Right lobe of liver (tissue), 6 donors: ENCODE measurements around the gene FANCG. TPM values are rescaled to one million over a fixed set of nuclear protein-coding genes. Genes with fewer than 3 reads are reported as not detected.

ENCODE experiments used
- ATAC-seq, 4 donors: fragments of 200-7000 bp; cut with Tn5 transposase; one replicate each; pipeline ENCODE4 v1.9.1; 2020; ENCODE audit warnings: mild to moderate bottlenecking in 4 of 4, moderate library complexity in 4 of 4
- DNase-seq, 3 donors: peaks; one replicate each; pipeline ENCODE4 v3.0.0-alpha.2; 2020
- H3K27ac ChIP-seq, 3 donors: fragments of 200-600 bp; one replicate each; pipeline ENCODE4 v1.8.0; 2022
- H3K27me3 ChIP-seq, 2 donors: fragments of 200-600 bp; one replicate each; pipeline ENCODE4 v1.8.0; 2022
- H3K36me3 ChIP-seq, 4 donors: fragments of 200-600 bp; sonication (generic) in 1 of 4; one replicate each; pipeline versions ENCODE4 v1.5.1 to v1.8.0; 2017 to 2022; ENCODE audit warnings: control low read depth in 1 of 4
- H3K4me1 ChIP-seq, 4 donors: fragments of 200-600 bp; sonication (generic) in 1 of 4; one replicate each; pipeline versions ENCODE4 v1.5.1 to v1.8.0; 2017 to 2022; ENCODE audit warnings: control low read depth in 1 of 4
- H3K4me3 ChIP-seq, 3 donors: fragments of 200-600 bp; one replicate each; pipeline ENCODE4 v1.8.0; 2022
- H3K9me3 ChIP-seq, 4 donors: fragments of 200-600 bp; sonication (generic) in 1 of 4; one replicate each; pipeline versions ENCODE4 v1.5.1 to v1.8.0; 2017 to 2022; ENCODE audit warnings: control low read depth in 1 of 4
- CTCF ChIP-seq, 4 donors: fragments of 200-600 bp in 3 of 4; fragments of 450-650 bp in 1 of 4; IDR thresholded peaks; one replicate each; pipeline versions ENCODE4 v1.5.1 to v1.8.0; 2016 to 2022; ENCODE audit warnings: antibody characterized with exemption in 4 of 4, mild to moderate bottlenecking in 2 of 4
- POLR2A ChIP-seq: fragments of 450-650 bp; IDR thresholded peaks from one replicate; pipeline ENCODE4 v1.6.1; 2017; ENCODE audit warnings: antibody characterized with exemption, mild to moderate bottlenecking
- WGBS: methylation state at CpG from one replicate; pipeline ENCODE4 v1.1.6; 2018; ENCODE audit warnings: low coverage, low lambda C conversion rate; ENCODE audit not compliant: insufficient coverage; ENCODE audit errors: missing lambda C conversion rate; 5-methylcytosine and 5-hydroxymethylcytosine counted together
- intact Hi-C, 2 donors: fragments of 100-400 bp; cut with DNase I; formaldehyde crosslinking; loops; one replicate each; pipeline versions ENCODE4 v1.11.2 to v1.14.1; 2022
- long read RNA-seq: library from polyadenylated mRNA; unstranded; transcript quantifications from one replicate; pipeline ENCODE4 v2.0.0, GENCODE V29; 2019
- total RNA-seq, 6 experiments: library from RNA; depleted of rRNA in 2 of 6; stranded (reverse); fragments of >200 nt in 2 of 6; fragmentation: NEBNext Ultra II Directional in 3 of 6; extraction: Animal tissue kit (Norgen Biotek cat#: 25700) in 3 of 6; gene quantifications; one replicate each; pipeline versions ENCODE4 v1.1.0 to v1.2.4, GENCODE V29; 2016 to 2023
- donor health status: DM: no; HTN: yes; CAD: no.
- donor health status: DM: no; HTN: no; CAD: no.
- donor health status: DM: no; HTN: no; CAD: no.
- donor health status: DM: no; HTN: yes; CAD: no.
- donor health status: DM: no; HTN: yes; CAD: no.

FANCG gene
- 1 to 10 TPM; 2.9 to 7.1 (median 4.2) TPM for total RNA-seq
- long read RNA-seq, result 0 reads

- intact Hi-C loops, result no loop called here
- H3K4me3 ChIP-seq, result peak within 1 kb of the TSS; percentile 61 to 92 (median 79)
- no peaks in the 10 kb centered on the region for H3K9me3 ChIP-seq
- H3K36me3 ChIP-seq, result no peaks in the 10 kb centered on the region
- ATAC-seq (peak; percentile 97 to 99 (median 98)), DNase-seq (peak; percentile 93 to 95 (median 94))
- WGBS, result under 1% methylated on average over 23 of the region's 67 CpGs
- H3K4me1 ChIP-seq, result peaks cover 0 to 7% (median 0%) of the 10 kb centered on the region in 4 donors
- no peaks in the 10 kb centered on the region for H3K27me3 ChIP-seq
- TF ChIP-seq CTCF (IDR thresholded peaks at IDR 0.05) (no peak), POLR2A (peak; percentile 32)
- H3K27ac ChIP-seq, result peak within 1 kb of the TSS in 2 of 3 donors; percentile 52 to 60
Measured at GRCh38 chr9:35079426-35080341, at the start of gene FANCG. FANCG (minus strand) TSS chr9:35079942; CDS start chr9:35079524, 418 bp downstream.

GRCh38 chr9:35116898-35117551, 37.3 kb upstream of the FANCG start:
- H3K27ac ChIP-seq, result peak overlapping the region; percentile 43 to 85 (median 73)
- DNase-seq, result peak; percentile 91 to 94 (median 92)
- 13% methylated on average over 25 of the region's 30 CpGs for WGBS
- no peaks in the 10 kb centered on the region for H3K27me3 ChIP-seq
- ATAC-seq, result peak; percentile 72 to 78 (median 74)
- H3K9me3 ChIP-seq, result no peaks in the 10 kb centered on the region
- H3K4me1 ChIP-seq, result peaks cover 0 to 25% (median 8%) of the 10 kb centered on the region in 4 donors
- no peaks in the 10 kb centered on the region for H3K36me3 ChIP-seq
- TF ChIP-seq CTCF (IDR thresholded peaks at IDR 0.05) (peak; percentile 90 to 98 (median 96)), POLR2A (no peak)
- peak overlapping the region; percentile 47 to 64 (median 60) for H3K4me3 ChIP-seq
- intact Hi-C loops, result loop anchor here (5.0 to 10.0 kb wide), 2 partner anchors 140 to 148 kb away; no protein-coding TSS in a partner anchor

GRCh38 chr9:35116539-35116897, 36.8 kb upstream of the FANCG start:
- H3K36me3 ChIP-seq, result no peaks in the 10 kb centered on the region
- DNase-seq, result no peak
- peaks cover 0 to 28% (median 10%) of the 10 kb centered on the region in 4 donors for H3K4me1 ChIP-seq
- 0% methylated on average over 7 of the region's 12 CpGs for WGBS
- peak overlapping the region; percentile 47 to 64 (median 60) for H3K4me3 ChIP-seq
- H3K9me3 ChIP-seq, result no peaks in the 10 kb centered on the region
- intact Hi-C loops, result loop anchor here (5.0 to 10.0 kb wide), 2 partner anchors 141 to 148 kb away; no protein-coding TSS in a partner anchor
- no peaks in the 10 kb centered on the region for H3K27me3 ChIP-seq
- peak in 1 of 4 donors; percentile 0 for ATAC-seq
- peak overlapping the region; percentile 6 to 73 (median 48) for H3K27ac ChIP-seq
- TF ChIP-seq POLR2A (peak; percentile 3), CTCF (IDR thresholded peaks at IDR 0.05) (no peak)

- peak; percentile 64 to 82 (median 74) for ATAC-seq
- peak; percentile 59 for TF ChIP-seq POLR2A
- TF ChIP-seq CTCF (IDR thresholded peaks at IDR 0.05), result no peak
- Histone ChIP-seq H3K4me1 (peaks cover 0 to 30% (median 10%) of the 10 kb centered on the region in 4 donors), H3K9me3 (no peaks in the 10 kb centered on the region), H3K27me3 (no peaks in the 10 kb centered on the region), H3K36me3 (no peaks in the 10 kb centered on the region), H3K4me3 (peak within 1 kb of the TSS; percentile 47 to 64 (median 60)), H3K27ac (peak within 1 kb of the TSS; percentile 56 to 85 (median 73))
- WGBS, result under 1% methylated on average over 39 of the region's 54 CpGs
- peak; percentile 98 to 99 (median 99) for DNase-seq
- intact Hi-C loops, result loop anchor here (5.0 to 10.0 kb wide), 2 partner anchors 141 to 149 kb away; no protein-coding TSS in a partner anchor
Measured at GRCh38 chr9:35115680-35116538, 36.2 kb upstream of the FANCG start, which contains the start of gene ATOSB. ATOSB (minus strand) TSS chr9:35115862; CDS start chr9:35108274, 7,588 bp downstream.
